Neural cell (in vitro differentiated cells): ENCODE measurements around the gene ZNF335. TPM values are rescaled to one million over a fixed set of nuclear protein-coding genes. Genes with fewer than 3 reads are reported as not detected.

Experiments used
- H2AFZ ChIP-seq: fragments of 200-600, 300-800 bp; sonication (generic), shearing (Covaris generic); 2 replicates; pipeline ENCODE4 v1.6.0; 2014; ENCODE audit warnings: low read depth, mild to moderate bottlenecking, antibody characterized with exemption, low read length, moderate library complexity
- H3F3A ChIP-seq: fragments of 200-600 bp; shearing (Covaris generic); 2 replicates; pipeline ENCODE4 v1.6.1; 2016; ENCODE audit warnings: mild to moderate bottlenecking, moderate library complexity, mixed read lengths, antibody characterized with exemption, low read length; ENCODE audit not compliant: insufficient read depth, poor library complexity, severe bottlenecking
- H3K27ac ChIP-seq: fragments of 200-600, 300-800 bp; sonication (generic), shearing (Covaris generic); 2 replicates; pipeline ENCODE4 v1.5.1; 2014; ENCODE audit warnings: mild to moderate bottlenecking, low read length, moderate library complexity
- H3K27me3 ChIP-seq: fragments of 300-800, 200-600 bp; sonication (generic), shearing (Covaris generic); 2 replicates; pipeline ENCODE4 v1.6.0; 2014; ENCODE audit warnings: mild to moderate bottlenecking, low read depth, low read length, moderate library complexity; ENCODE audit not compliant: insufficient read depth
- H3K36me3 ChIP-seq: fragments of 300-800, 200-600 bp; sonication (generic), shearing (Covaris generic); 2 replicates; pipeline ENCODE4 v1.5.1; 2014; ENCODE audit warnings: mild to moderate bottlenecking, antibody characterized with exemption, low read length, moderate library complexity; ENCODE audit not compliant: insufficient read depth
- H3K4me2 ChIP-seq: fragments of 300-800, 200-600 bp; sonication (generic), shearing (Covaris generic); 2 replicates; pipeline ENCODE4 v1.6.0; 2014; ENCODE audit warnings: mild to moderate bottlenecking, low read length
- H3K4me3 ChIP-seq: fragments of 300-800, 200-600 bp; sonication (generic), shearing (Covaris generic); 2 replicates; pipeline ENCODE4 v1.5.1; 2014; ENCODE audit warnings: mild to moderate bottlenecking, low read length, moderate library complexity
- H3K79me2 ChIP-seq: fragments of 200-600 bp; shearing (Covaris generic); replicated peaks from 2 replicates; pipeline ENCODE4 v1.6.0; 2014; ENCODE audit warnings: mild to moderate bottlenecking, low read length, moderate library complexity; ENCODE audit not compliant: insufficient read depth
- H3K9ac ChIP-seq: fragments of 300-800, 200-600 bp; sonication (generic), shearing (Covaris generic); 2 replicates; pipeline ENCODE4 v1.6.1; 2016; ENCODE audit warnings: mild to moderate bottlenecking, low read length, mixed read lengths
- H3K9me2 ChIP-seq: fragments of 200-600 bp; shearing (Covaris generic); 2 replicates; pipeline ENCODE4 v1.6.1; 2016; ENCODE audit warnings: mild to moderate bottlenecking, low read length, mixed read lengths; ENCODE audit not compliant: insufficient read depth
- H3K9me3 ChIP-seq: fragments of 200-600, 300-800 bp; sonication (generic), shearing (Covaris generic); 2 replicates; pipeline ENCODE4 v1.6.1; 2016; ENCODE audit warnings: mild to moderate bottlenecking, mixed run types, low read length, moderate library complexity, mixed read lengths
- H4K20me1 ChIP-seq: fragments of 200-600 bp; shearing (Covaris generic); 2 replicates; pipeline ENCODE4 v1.6.1; 2016; ENCODE audit warnings: mild to moderate bottlenecking, mixed run types; ENCODE audit not compliant: insufficient read depth
- CTCF ChIP-seq: fragments of 450-650 bp; IDR thresholded peaks from 2 replicates; pipeline ENCODE4 v1.5.1; 2014; ENCODE audit warnings: antibody characterized with exemption, mild to moderate bottlenecking, moderate library complexity; ENCODE audit not compliant: poor library complexity, severe bottlenecking
- EP300 ChIP-seq: fragments of 450-650 bp; conservative IDR thresholded peaks from 2 replicates; pipeline ENCODE4 v1.6.1; 2014; ENCODE audit warnings: antibody characterized with exemption, mild to moderate bottlenecking, moderate library complexity; ENCODE audit not compliant: poor library complexity, severe bottlenecking
- EZH2 ChIP-seq: fragments of 200-600, 300-800 bp; shearing (Covaris generic), sonication (generic); IDR thresholded peaks from 2 replicates; pipeline ENCODE4 v1.6.1; 2014; ENCODE audit warnings: antibody characterized with exemption, low read length, borderline replicate concordance, mild to moderate bottlenecking; ENCODE audit not compliant: insufficient read depth, poor library complexity, severe bottlenecking
- MXI1 ChIP-seq: fragments of 450-650 bp; conservative IDR thresholded peaks from 2 replicates; pipeline ENCODE4 v1.6.1; 2014; ENCODE audit warnings: antibody characterized with exemption, mild to moderate bottlenecking; ENCODE audit not compliant: poor library complexity, severe bottlenecking
- POLR2AphosphoS5 ChIP-seq: IDR thresholded peaks from 2 replicates; pipeline ENCODE4 v1.6.1; 2012
- RAD21 ChIP-seq: fragments of 450-650 bp; conservative IDR thresholded peaks from 2 replicates; pipeline ENCODE4 v1.6.1; 2014; ENCODE audit warnings: antibody characterized with exemption, mild to moderate bottlenecking, moderate library complexity
- REST ChIP-seq: IDR thresholded peaks from 2 replicates; pipeline ENCODE4 v1.6.1; 2012; ENCODE audit warnings: borderline replicate concordance
- SMC3 ChIP-seq: fragments of 450-650 bp; conservative IDR thresholded peaks from 2 replicates; pipeline ENCODE4 v1.6.1; 2014; ENCODE audit warnings: antibody characterized with exemption, mild to moderate bottlenecking, moderate library complexity; ENCODE audit not compliant: poor library complexity
- TAF1 ChIP-seq: IDR thresholded peaks from 2 replicates; pipeline ENCODE4 v1.6.1; 2012; ENCODE audit warnings: low read depth
- polyA plus RNA-seq: library from polyadenylated mRNA; depleted of rRNA; stranded (reverse); fragments of >200 nt; gene quantifications from 2 replicates; pipeline ENCODE4 v1.2.3, GENCODE V29; 2014

The ZNF335 gene
- polyA plus RNA-seq, 1 donor from 2014 or later: 12.8 TPM

GRCh38 chr20:45925821-45926506, 46.0 kb downstream of the ZNF335 start:
- no peaks in the 10 kb centered on the region for H3F3A ChIP-seq
- no peaks in the 10 kb centered on the region for H3K9me3 ChIP-seq
- H3K27me3 ChIP-seq: no peaks in the 10 kb centered on the region
- H3K36me3 ChIP-seq: no peaks in the 10 kb centered on the region
- no peaks in the 10 kb centered on the region for H4K20me1 ChIP-seq
- TF ChIP-seq RAD21 (no peak), POLR2AphosphoS5 (no peak), MXI1 (no peak), CTCF (no peak), EZH2 (no peak), SMC3 (no peak), EP300 (no peak), REST (no peak), TAF1 (no peak)
- no peak overlapping the region for H3K4me2 ChIP-seq
- no peaks in the 10 kb centered on the region for H3K9me2 ChIP-seq
- no peak overlapping the region for H3K27ac ChIP-seq
- H3K79me2 ChIP-seq: no peaks in the 10 kb centered on the region
- no peak overlapping the region for H3K4me3 ChIP-seq
- no peak overlapping the region for H3K9ac ChIP-seq
- no peak overlapping the region for H2AFZ ChIP-seq

GRCh38 chr20:45924391-45925261, 47.4 kb downstream of the ZNF335 start:
- H3K4me2 ChIP-seq: no peak overlapping the region
- H3K27me3 ChIP-seq: no peaks in the 10 kb centered on the region
- no peak overlapping the region for H3K9ac ChIP-seq
- H3K9me2 ChIP-seq: no peaks in the 10 kb centered on the region
- H2AFZ ChIP-seq: no peak overlapping the region
- no peak overlapping the region for H3K4me3 ChIP-seq
- TF ChIP-seq RAD21 (no peak), POLR2AphosphoS5 (no peak), REST (no peak), TAF1 (no peak), CTCF (no peak), MXI1 (no peak), EP300 (no peak), EZH2 (no peak)
- H3K9me3 ChIP-seq: no peaks in the 10 kb centered on the region
- H3K36me3 ChIP-seq: no peaks in the 10 kb centered on the region
- no peaks in the 10 kb centered on the region for H4K20me1 ChIP-seq
- no peaks in the 10 kb centered on the region for H3F3A ChIP-seq
- no peak overlapping the region for H3K27ac ChIP-seq
- H3K79me2 ChIP-seq: no peaks in the 10 kb centered on the region
